IPS-11a (cell line): ENCODE measurements around the gene ZBTB37.
"Not testable (repeated sequence)": the region's sequence is repeated elsewhere in the genome, so short reads cannot be mapped to it uniquely, and the experiment has no call there.

ENCODE experiments used
- H3K4me3 ChIP-seq: one replicate; pipeline ENCODE4 v1.5.1; 2013; ENCODE audit warnings: low read depth, low read length, control low read depth

Gene ZBTB37, protein sequence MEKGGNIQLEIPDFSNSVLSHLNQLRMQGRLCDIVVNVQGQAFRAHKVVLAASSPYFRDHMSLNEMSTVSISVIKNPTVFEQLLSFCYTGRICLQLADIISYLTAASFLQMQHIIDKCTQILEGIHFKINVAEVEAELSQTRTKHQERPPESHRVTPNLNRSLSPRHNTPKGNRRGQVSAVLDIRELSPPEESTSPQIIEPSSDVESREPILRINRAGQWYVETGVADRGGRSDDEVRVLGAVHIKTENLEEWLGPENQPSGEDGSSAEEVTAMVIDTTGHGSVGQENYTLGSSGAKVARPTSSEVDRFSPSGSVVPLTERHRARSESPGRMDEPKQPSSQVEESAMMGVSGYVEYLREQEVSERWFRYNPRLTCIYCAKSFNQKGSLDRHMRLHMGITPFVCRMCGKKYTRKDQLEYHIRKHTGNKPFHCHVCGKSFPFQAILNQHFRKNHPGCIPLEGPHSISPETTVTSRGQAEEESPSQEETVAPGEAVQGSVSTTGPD

DNA sequence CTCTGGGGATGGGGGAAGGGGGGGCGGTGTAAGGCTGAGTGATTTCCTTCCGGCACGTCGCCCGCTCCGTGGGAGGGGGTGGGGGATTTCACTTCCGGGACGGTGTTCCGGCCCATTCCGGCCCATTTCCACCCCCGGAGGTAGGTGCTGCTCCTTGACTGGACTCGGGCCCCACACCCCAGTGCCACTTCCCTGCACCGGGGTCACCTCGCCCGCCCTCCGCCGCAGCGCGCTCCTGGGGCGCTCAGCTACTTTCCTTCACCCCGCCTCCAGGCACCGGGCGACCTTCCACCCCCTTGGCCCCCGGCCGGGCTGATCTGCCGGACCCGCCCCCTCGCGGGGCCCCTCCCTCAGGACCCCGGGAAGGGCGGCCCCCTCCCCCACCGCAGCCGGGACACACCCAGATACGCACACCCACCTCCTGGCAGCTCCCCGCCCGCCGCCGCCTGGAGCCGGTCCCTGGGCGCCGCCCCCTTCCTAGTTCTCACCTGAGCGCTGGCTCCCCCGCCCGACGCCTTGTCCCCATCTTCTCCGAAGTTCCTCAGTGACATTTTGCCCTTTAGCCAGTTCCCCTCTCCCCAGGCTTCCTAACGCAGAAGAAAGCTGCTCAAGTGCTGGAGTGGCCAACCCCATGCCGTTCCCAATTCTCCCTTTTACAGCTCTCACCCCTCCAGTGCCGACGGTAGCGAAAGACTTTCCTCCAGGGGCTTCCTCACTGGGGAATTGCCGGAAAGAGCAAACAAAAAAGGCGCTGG lies at the start of gene ZBTB37:
ZBTB37 (plus strand) TSS at position 115 of the 755 bp plus-strand sequence. CDS start 1,846 bp downstream, outside the sequence.
- H3K4me3 ChIP-seq, result peak within 1 kb of the TSS; percentile 99

DNA sequence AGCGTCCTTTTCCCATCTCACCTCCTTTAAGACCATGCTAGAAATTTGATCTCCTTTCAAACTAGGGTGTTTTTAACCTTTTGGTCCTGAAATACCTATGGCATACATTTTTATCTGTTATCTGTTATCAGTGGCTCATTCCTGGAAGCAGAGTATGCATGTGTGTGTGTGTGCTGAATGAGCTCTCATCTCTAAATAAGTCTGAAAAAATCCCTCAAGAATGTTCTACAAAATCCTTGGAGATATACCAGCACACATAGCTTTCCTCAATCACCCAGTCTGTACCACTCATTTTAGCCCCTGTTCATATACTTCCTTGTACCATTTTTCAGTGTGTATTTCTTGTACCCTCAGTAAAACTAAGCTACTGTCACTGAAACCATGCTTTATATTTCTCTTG lies 49.7 kb upstream of the ZBTB37 start:
- no peak overlapping the region for H3K4me3 ChIP-seq

DNA sequence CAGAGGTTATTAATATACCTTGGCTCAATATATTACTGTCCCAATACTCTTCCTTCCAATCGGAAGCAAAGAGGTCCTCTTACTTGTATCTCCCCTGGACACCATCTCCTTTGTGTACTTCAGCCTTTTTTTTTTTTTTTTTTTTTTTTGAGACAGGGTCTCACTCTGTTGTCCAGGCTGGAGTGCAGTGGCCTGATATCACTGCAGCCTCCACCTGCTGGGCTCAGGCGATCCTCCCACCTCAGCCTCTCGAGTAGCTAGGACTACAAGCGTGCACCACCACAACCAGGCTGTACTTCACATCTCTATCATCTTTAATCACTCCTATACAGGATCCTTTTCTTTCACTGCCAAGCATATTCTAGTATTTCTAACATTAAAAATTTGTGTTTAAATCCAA lies 46.5 kb upstream of the ZBTB37 start:
- H3K4me3 ChIP-seq, result no peak overlapping the region

DNA sequence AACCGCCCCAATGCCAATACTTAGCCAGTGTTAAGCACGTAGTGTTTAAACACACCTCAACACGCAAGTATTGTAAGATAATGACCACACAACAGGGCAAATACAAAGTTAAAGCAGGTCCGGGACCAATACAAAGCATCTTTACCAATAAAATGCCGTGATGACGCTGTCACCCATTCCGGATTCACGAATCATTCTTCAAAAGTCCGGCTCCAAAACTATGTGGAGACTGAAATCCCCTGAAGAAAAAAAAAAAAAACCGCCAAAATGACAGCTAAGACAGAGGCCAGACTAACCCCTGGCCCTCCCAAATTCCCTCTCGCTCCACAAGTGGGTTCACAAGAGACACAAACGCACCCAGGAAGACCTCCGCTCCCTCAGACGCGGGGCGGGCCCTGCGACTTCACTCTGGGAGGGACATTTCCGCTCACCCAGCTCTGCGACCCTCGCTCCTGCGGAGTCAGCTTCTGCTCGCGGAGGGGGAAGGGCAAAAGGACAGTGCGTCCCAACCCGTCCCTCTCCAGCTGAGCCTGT lies 44.3 kb upstream of the ZBTB37 start:
- H3K4me3 ChIP-seq, result peak overlapping the region; percentile 75

DNA sequence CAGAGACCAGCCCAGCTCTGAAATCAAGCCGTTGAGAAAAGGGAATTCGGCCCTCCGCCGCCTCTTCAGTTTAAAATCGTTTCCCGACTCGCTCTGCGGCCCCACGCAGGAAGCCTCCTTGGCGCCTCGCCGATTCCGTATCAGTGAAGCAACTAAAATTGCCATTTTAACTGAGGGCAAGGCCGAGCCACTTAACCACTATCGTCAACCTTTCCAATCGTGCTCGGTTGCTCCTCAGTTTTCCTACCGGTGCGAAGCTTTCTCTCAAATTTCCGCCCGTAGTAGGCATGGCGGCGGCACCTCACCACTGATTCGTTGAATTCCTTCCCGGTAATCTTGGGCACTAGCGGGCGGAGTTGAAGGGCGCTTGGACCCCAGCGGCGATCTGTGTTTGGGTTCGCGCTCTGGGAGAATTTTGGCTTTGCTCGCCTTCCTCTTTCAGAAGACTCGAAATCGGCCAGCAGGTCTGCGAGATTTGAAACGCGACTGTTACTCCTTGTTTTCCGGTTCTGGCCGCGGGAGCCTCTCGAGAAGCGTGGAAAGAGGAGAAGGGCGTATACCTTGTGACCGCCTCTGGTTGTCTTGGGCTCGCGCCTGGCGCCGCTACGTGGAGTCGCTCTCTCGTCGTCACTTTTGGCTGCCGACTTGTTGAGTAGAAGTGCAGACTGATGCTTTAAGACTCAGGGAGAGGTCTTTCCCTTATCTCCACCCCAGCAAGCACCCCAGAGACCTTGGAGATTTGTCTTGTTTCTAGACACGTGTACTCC lies 43.7 kb upstream of the ZBTB37 start, which contains the start of the genes CENPL and DARS2:
CENPL (minus strand) TSS at position 569 of the 767 bp plus-strand sequence. CDS start 13,584 bp downstream, outside the sequence.
DARS2 (plus strand) TSS at position 359 of the 767 bp plus-strand sequence. CDS start 557 bp downstream, outside the sequence.
- H3K4me3 ChIP-seq, result peak within 1 kb of the TSS; percentile 75

DNA sequence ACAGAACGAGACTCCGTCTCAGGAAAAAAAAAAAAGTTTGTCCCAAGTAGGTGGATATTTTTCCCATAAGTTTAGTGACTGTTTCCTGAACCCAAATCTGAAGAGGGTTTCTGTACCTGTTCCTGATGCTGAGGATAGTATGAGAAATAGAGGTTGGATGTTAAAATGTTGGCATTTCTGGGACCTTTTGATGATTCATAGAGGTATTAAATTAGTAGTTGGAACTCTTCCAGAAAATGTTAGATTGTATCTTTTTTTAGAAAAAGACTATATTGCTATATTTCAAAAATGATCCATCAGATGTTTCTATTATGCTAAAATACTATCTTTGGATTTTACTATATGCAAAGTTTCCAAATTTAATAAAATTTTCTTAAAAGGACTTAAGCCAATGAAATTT lies 40.6 kb upstream of the ZBTB37 start:
- H3K4me3 ChIP-seq, result no peak overlapping the region

DNA sequence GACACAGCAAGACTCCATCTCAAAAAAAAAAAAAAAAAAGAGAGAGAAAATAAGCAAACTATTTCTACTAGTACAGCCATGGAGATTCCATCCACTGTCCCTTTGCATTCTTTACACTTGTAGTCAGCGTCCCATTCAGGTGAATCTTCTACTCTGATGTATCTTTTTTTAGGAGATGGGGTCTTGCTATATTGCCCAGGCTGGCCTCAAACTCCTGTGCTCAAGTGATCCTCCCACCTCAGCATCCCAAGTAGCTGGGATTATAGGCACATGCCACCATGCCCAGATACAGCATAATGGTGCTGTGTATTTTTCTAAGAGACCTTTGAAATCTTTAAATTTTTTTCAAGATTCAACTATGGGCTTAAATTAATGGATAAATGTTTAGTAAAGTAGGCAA lies 35.4 kb upstream of the ZBTB37 start:
- H3K4me3 ChIP-seq, result no peak overlapping the region

DNA sequence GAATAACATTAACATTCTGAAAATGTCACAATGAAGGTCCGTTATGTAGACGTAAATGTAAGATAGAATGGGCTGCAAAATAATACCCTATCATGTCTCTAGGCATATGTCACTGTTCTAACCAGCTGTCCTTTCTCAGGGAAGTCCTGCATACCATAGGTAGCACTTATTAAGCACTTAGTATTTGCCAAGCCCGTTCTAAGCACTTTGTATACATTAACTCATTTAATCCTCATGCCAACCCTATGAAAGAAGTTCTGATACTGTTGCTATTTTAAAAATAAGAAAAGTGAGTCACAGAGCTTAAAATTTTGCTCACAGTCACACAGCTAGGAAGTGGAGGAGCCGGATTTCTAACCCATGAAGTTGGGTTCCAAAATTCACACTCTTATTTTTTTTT lies 16.1 kb upstream of the ZBTB37 start:
- no peak overlapping the region for H3K4me3 ChIP-seq

DNA sequence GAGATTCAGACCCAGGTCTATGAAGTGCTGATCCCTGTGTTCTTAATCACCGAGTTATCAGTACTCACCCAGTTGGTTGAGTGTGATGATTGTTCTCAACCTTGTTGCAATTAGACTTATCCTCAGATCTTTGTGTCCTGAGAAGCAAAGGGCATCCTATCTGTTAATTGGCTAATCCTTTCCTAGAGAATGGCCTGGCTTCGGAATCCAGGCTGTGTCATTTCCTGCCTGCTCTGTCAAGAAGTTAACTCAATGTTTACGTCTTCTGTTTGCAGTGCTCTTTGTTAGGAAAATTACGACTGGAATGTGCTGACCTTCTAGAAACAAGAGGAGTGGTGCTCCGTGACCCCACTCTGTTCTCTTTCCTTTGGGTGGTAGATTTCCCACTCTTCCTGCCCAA lies 15.1 kb upstream of the ZBTB37 start:
- no peak overlapping the region for H3K4me3 ChIP-seq

DNA sequence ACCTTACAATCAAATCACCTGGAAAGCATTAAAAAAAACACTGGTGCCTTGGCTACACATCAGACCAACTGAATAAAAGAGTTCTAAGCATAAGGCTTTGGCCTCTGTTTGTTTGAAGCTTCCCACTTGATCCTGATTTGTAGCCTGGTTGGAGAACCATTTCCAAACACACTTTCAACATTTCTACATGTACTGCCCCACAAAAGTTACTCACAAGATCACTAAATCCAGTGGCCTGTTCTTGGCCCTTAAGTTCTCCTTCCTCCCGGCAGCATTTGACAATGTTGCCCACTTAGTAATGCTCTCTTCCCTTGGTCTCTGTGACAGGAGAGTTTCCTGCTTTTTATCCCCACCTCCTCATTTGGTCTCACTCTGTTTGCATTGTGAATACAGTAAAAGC lies 12.2 kb upstream of the ZBTB37 start:
- H3K4me3 ChIP-seq, result no peak overlapping the region

DNA sequence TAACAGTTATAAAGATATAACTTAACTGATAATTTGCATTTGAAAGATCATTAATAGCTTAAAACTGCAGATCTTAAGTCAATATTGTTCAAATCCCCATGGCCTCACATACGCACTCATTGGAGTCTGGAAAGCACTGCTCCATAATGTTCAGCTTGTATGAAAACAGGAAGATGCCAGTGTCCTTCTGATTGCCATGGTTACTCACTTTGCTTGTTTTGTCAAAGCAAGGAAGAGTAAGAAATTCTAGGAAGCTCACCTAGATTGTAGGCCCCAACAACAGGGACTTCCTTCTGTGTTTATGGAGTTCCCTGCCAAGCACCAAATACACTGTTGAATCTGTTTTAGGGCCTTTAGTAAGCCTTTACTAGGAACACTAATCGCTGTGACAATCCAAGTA lies 11.3 kb upstream of the ZBTB37 start:
- H3K4me3 ChIP-seq, result no peak overlapping the region

DNA sequence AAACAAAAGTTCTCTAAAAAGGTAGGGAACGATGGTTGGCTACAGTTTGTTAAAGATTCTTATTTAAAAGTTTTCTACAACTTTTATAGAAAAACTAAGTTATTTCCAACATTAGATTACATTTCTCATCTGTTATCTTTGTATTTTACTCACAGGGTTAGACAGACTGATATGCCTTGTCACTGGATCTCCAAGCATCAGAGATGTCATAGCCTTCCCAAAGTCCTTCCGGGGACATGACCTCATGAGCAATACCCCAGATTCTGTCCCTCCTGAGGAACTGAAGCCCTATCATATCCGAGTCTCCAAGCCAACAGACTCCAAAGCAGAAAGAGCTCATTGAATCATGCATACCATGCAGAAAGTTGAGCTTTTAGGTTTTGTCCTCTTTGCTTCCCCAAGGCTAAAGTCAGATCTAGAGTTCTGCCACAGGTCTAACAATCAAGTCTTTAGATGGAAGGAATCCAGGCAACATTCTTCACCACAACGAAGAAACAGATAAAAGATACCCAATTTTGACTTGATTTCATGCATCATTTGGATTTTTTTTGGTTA lies 10.7 kb upstream of the ZBTB37 start:
- no peak overlapping the region for H3K4me3 ChIP-seq

DNA sequence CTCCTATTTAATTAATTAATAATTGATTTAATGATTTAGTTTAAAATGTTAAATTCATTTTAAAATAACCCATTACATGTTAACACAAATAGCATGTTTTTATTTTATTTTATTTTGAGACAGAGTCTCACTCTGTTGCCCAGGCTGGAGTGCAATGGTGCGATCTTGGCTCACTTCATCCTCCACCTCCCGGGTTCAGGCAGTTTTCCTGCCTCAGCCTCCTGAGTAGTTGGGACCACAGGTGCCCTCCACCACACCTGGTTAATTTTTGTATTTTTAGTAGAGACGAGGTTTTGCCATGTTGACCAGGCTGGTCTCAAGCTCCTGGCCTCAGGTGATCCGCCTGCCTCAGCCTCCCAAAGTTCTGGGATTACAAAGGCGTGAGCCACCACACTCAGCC lies 8.6 kb upstream of the ZBTB37 start:
- H3K4me3 ChIP-seq, result not testable (repeated sequence)

DNA sequence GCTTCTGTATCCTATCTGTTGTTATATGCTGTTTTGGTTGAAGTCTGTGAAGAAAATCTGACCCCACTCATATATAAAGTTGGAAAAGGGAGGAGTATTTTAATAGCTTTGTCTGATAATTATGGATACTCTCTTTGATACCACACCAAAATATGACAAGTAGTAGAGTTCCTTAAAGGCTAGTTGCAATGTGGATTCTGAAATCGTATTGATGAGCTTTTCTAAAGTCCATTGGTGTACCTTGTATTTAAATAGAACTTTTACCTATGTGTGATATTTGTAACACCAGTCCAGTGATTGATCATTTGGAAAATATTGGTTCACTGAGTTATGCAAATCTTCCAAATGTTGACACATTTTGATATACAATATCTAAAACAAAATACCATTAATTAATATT lies 8.1 kb upstream of the ZBTB37 start:
- H3K4me3 ChIP-seq, result no peak overlapping the region

DNA sequence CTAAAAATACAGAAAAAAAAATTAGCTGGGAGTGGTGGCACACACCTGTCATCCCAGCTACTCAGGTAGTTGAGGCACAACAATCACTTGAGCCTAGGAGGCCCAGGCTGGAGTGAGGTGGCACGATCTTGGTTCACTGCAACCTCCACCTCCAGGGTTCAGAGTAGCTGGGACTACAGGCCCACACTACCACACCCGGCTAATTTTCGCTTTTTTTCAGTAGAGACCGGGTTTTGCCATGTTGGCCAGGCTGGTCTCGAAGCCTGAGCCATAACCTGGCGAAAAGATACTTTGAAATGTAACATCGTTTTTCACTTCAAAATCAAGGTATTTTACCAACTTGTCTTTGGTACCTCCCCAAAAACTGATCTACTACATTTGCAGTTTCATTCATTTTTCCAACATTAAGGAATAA lies 6.4 kb upstream of the ZBTB37 start:
- no peak overlapping the region for H3K4me3 ChIP-seq

DNA sequence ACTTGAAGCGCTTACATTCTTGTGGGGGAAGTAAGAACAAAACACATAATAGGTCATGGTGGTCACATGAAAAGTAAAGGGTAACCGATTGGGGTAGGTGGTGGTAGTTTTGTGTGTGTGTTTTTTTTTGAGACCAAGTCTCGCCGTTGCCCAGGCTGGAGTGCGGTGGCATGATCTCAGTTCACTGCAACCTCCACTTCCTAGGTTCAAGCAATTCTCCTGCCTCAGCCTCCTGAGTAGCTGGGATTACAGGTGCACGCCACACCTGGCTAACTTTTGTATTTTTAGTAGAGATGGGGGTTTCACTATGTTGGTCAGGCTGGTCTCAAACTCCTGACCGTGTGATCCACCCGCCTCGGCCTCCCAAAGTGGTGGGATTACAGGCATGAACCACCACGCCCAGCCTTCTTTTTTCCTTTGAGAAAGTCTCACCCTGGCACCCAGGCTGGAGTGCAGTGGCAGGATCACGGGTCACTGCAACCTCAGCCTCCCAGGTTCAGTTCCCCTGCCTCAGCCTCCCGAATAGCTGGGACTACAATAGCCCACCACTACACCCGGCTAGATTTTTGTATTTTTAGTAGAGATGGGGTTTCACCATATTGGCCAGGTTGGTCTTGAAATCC lies 5.9 kb upstream of the ZBTB37 start:
- H3K4me3 ChIP-seq, result not testable (repeated sequence)

DNA sequence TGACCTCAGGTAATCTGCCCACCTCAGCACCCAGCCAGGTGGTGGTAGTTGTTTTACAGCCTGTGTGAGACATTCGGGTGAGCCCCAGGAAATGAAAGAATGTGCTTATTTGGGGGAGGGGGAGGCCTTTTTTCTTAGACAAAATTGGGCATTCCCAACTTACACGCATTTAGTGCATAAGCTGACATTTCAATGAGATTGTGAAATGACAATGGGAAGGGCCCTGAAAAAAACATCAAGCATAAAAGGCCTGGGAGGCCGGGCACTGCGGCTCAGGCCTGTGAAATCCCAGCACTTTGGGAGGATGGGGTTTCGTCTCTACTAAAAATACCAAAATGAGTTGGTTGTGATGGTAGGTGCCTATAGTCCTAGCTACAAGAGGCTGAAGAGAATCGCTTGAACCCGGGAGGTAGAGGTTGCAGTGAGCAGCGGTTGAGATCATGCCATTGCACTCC lies 5.4 kb upstream of the ZBTB37 start:
- no peak overlapping the region for H3K4me3 ChIP-seq

DNA sequence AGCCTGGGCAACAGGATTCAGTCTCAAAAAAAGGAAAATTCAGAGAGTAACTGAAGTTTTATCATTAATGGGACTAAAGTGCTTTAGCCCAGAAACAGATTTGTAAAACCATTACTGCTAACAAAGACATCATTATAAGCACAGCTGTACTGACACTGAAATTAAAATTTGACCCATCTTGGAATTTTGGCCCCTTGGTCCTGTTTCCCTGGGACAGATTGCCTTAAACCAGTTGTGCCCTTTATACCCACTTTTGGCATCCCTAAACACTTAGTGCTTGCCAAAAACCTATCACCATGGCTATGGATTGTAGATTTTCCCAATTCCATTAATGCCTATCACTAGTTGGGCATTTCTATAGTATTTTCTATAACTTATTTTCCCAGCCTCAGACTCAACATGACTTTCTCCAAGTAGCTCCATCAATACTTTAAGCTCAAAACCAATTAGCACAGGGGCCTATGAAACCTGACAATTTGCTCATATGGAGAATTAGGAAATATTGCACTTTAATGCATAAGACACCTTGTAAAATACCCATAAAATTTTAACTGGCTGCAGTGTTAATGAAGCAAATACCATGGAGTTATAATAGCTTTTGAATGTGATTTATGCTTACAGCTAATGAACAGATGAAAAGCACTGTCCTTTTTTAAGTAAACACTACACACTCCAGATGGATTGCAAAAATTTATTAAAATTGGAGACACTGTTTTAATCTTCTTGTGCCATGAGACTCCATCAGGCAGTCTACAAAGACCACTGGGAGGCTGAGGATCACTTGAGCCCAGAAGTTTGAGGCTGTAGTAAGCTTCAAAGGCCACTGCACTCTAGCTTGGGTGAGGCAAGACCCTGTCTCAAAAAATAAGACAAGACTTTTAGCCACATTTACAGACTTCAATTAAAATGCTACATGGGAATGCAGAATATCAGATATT lies 4.7 kb upstream of the ZBTB37 start:
- H3K4me3 ChIP-seq, result no peak overlapping the region
